IPS DF 6.9 (cell line): ENCODE data around the gene FBP2.
"Not testable (repeated sequence)": the region's sequence is repeated elsewhere in the genome, so short reads cannot be mapped to it uniquely, and the experiment has no call there.

ENCODE experiments used
- DNase-seq: peaks from one replicate; pipeline ENCODE4 v3.0.0-alpha.2; 2013; ENCODE audit warnings: low read depth, low spot score
- H3K27ac ChIP-seq: one replicate; pipeline ENCODE4 v1.5.1; 2013; ENCODE audit warnings: low read length, control low read depth
- H3K27me3 ChIP-seq: 2 replicates; pipeline ENCODE4 v1.6.1; 2013; ENCODE audit warnings: mild to moderate bottlenecking, low read length; ENCODE audit not compliant: control insufficient read depth, insufficient read depth
- H3K36me3 ChIP-seq: 2 replicates; pipeline ENCODE4 v1.6.1; 2013; ENCODE audit warnings: low read length; ENCODE audit not compliant: control insufficient read depth, insufficient read depth
- H3K4me1 ChIP-seq: 2 replicates; pipeline ENCODE4 v1.6.1; 2013; ENCODE audit warnings: low read length; ENCODE audit not compliant: control insufficient read depth, insufficient read depth
- H3K4me3 ChIP-seq: 2 replicates; pipeline ENCODE4 v1.5.1; 2013; ENCODE audit warnings: mild to moderate bottlenecking, low read length
- H3K9me3 ChIP-seq: 2 replicates; pipeline ENCODE4 v1.6.1; 2013; ENCODE audit warnings: low read length, inconsistent platforms; ENCODE audit not compliant: control insufficient read depth, insufficient read depth
- WGBS: extraction: QIAGEN DNeasy Blood & Tissue Kit; methylation state at CpG from one replicate; pipeline ENCODE4 v1.1.7; 2013; ENCODE audit warnings: mixed read lengths, missing lambda C conversion rate; ENCODE audit not compliant: insufficient read length, insufficient coverage; 5-methylcytosine and 5-hydroxymethylcytosine counted together

FBP2 gene

DNA sequence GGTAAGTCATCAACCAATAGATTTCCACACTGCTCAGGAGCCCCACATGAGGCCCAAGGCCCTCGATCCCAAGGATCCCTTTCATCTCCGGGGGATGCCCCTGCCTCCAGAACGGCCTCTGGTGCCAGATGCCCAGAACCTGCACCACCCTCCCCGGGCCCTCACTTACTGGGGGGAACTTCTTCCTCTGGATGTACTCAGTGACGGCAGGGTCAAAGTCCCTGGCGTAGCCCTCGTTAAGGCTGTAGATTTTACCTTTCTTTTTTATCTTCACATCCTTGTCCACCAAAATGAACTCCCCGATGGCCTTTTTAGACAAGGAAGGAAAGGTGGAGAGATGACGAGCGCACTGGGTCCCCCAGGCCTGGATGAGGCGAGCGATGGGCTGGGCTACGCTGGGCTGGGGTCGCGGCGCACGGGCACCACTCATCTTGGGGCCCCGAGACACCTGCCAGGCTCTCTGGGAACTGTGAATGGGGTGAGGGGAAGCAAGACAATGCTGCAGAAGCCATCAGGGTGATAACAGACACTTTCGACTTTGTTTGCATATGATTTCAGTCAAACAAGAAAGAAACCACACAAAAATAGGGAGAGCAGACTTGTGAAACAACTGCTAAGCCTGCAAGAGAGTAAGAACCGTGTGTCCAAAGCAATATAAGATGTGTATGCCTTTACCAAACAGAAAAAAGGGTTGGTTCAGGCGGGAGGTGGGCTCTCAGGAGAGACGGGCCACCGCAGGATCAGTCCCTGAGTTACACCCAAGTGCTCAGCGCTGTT lies 13.2 kb upstream of the FBP2 start:
- WGBS: no CpG with 5 or more reads among the region's 24 CpGs
- Histone ChIP-seq H3K9me3 (no peaks in the 10 kb centered on the region), H3K27me3 (no peaks in the 10 kb centered on the region), H3K36me3 (no peaks in the 10 kb centered on the region), H3K27ac (no peak overlapping the region), H3K4me1 (peaks cover 2% of the 10 kb centered on the region; the same call in 1 of the 2 replicates), H3K4me3 (no peak overlapping the region)
- no peak for DNase-seq

GRCh38 chr9:94603259-94604160 lies 9.9 kb upstream of the FBP2 start:
- Histone ChIP-seq H3K4me1 (peaks cover 2% of the 10 kb centered on the region; the same call in 1 of the 2 replicates), H3K4me3 (no peak overlapping the region), H3K27ac (no peak overlapping the region), H3K27me3 (no peaks in the 10 kb centered on the region), H3K9me3 (no peaks in the 10 kb centered on the region), H3K36me3 (no peaks in the 10 kb centered on the region)
- WGBS: no CpG with 5 or more reads among the region's 21 CpGs
- DNase-seq: peak; percentile 84

- no CpG with 5 or more reads among the region's 6 CpGs for WGBS
- no peak overlapping the region for H3K4me3 ChIP-seq
Measured at GRCh38 chr9:94602666-94603065, 9.0 kb upstream of the FBP2 start.

DNA sequence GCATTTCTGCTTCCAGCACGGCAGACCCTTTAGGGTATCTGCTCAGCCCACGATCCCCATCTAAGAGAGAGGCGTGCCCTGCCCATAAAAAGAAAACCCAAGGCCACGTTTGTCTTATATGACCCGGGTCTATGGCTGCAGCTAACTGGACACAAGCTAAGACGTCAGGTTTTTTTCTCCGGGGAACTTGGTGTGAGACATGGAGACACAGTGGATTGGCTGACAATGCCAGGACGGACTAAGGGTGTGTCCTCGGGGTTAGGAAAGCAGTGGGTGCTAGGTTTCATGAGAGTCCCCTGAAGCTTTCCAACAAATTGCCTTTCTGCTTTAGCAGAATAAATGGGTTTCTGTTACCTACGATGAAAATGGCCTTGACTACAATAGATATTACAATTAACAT lies 7.1 kb upstream of the FBP2 start:
- Histone ChIP-seq H3K27ac (no peak overlapping the region), H3K36me3 (no peaks in the 10 kb centered on the region), H3K4me1 (no peaks in the 10 kb centered on the region), H3K9me3 (no peaks in the 10 kb centered on the region), H3K27me3 (no peaks in the 10 kb centered on the region), H3K4me3 (no peak overlapping the region)
- no peak for DNase-seq
- no CpG with 5 or more reads among the region's 10 CpGs for WGBS

More at GRCh38 chr9:94602666-94603065, 9.0 kb upstream of the FBP2 start:
- Histone ChIP-seq H3K27ac (no peak overlapping the region), H3K9me3 (no peaks in the 10 kb centered on the region), H3K36me3 (no peaks in the 10 kb centered on the region), H3K27me3 (no peaks in the 10 kb centered on the region), H3K4me1 (no peaks in the 10 kb centered on the region)
- no peak for DNase-seq

DNA sequence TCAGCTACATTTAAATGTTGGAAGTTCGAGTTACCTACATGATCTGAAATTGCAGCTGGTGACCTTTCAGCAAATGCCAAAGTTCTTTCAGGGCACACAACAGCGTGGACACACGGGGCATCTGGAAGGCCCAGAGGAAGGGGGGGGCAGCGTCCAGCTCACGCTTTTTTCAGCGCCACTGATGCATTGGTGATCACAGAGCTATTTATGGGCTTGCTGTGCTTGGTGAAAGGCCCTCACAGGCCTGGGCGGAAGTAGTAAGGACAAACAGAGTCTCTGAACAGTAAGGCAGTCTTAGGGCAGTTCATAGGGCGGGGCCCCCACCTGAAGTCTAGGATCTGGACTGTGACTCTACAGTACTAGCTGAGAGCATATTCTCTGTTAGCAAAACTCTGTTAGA lies 6.6 kb upstream of the FBP2 start:
- no peaks in the 10 kb centered on the region for H3K36me3 ChIP-seq
- no peak overlapping the region for H3K4me3 ChIP-seq
- no peaks in the 10 kb centered on the region for H3K4me1 ChIP-seq
- no peak for DNase-seq
- no peaks in the 10 kb centered on the region for H3K27me3 ChIP-seq
- no peaks in the 10 kb centered on the region for H3K9me3 ChIP-seq
- WGBS: no CpG with 5 or more reads among the region's 8 CpGs
- no peak overlapping the region for H3K27ac ChIP-seq

GRCh38 chr9:94599102-94599501 lies 5.5 kb upstream of the FBP2 start:
- WGBS: no CpG with 5 or more reads among the region's 7 CpGs

GRCh38 chr9:94592683-94593082 lies 941 bp downstream of the FBP2 start:
- not testable (repeated sequence) for H3K36me3 ChIP-seq, H3K9me3 ChIP-seq, H3K4me1 ChIP-seq, H3K27me3 ChIP-seq, H3K4me3 ChIP-seq, DNase-seq, H3K27ac ChIP-seq
- no CpG with 5 or more reads among the region's 7 CpGs for WGBS

More at GRCh38 chr9:94599102-94599501, 5.5 kb upstream of the FBP2 start:
- Histone ChIP-seq H3K4me3 (no peak overlapping the region), H3K36me3 (no peaks in the 10 kb centered on the region), H3K27ac (no peak overlapping the region), H3K4me1 (no peaks in the 10 kb centered on the region), H3K27me3 (no peaks in the 10 kb centered on the region), H3K9me3 (no peaks in the 10 kb centered on the region)
- no peak for DNase-seq

DNA sequence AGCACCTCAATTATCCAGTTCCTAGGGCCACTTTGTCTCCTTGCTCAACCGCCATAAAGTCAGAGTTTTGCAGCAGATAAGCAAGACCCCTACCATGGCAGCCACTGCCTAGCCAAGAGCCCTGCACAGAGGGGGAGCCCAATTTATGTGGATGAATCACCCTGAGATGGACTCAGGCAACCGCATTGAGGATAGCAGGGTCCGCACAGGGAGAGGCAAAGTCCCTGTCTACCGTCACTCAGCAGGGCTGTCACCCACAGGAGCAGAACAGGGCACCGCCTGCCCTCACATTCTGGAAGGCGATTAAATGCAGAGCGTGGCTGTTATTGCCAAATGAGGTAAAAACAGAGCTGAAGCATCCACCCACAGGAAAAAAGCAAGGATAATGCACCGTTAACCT lies 1.7 kb downstream of the FBP2 start:
- no peak overlapping the region; the same call in 1 of the 2 replicates for H3K4me3 ChIP-seq
- H3K27ac ChIP-seq: no peak overlapping the region
- no peaks in the 10 kb centered on the region for H3K9me3 ChIP-seq
- no peaks in the 10 kb centered on the region for H3K36me3 ChIP-seq
- DNase-seq: no peak
- H3K4me1 ChIP-seq: no peaks in the 10 kb centered on the region
- WGBS: no CpG with 5 or more reads among the region's 8 CpGs
- H3K27me3 ChIP-seq: no peaks in the 10 kb centered on the region

DNA sequence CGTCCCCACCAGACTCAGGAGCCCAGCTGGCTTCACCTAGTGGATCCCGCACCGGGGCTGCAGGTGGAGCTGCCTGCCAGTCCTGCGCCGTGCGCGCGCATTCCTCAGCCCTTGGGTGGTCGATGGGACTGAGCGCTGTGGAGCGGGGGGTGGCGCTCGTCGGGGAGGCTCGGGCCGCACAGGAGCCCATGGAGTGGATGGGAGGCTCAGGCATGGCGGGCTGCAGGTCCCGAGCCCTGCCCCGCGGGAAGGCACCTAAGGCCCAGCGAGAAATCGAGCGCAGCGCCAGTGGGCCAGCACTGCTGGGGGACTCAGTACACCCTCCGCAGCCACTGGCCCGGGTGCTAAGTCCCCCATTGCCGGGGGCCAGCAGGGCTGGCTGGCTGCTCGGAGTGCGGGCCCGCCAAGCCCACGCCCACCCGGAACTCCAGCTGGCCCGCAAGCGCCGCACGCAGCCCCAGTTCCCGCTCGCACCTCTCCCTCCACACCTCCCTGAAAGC lies 2.5 kb downstream of the FBP2 start:
- no CpG with 5 or more reads among the region's 38 CpGs for WGBS
- not testable (repeated sequence) for H3K4me3 ChIP-seq

GRCh38 chr9:94588681-94589080 lies 4.9 kb downstream of the FBP2 start:
- Histone ChIP-seq H3K4me3 (no peak overlapping the region), H3K27ac (no peak overlapping the region), H3K4me1 (no peaks in the 10 kb centered on the region), H3K36me3 (no peaks in the 10 kb centered on the region), H3K27me3 (no peaks in the 10 kb centered on the region), H3K9me3 (no peaks in the 10 kb centered on the region)
- WGBS: no CpG with 5 or more reads among the region's 9 CpGs
- DNase-seq: no peak

More for the DNA sequence above, 2.5 kb downstream of the FBP2 start:
- not testable (repeated sequence) for DNase-seq, H3K9me3 ChIP-seq, H3K27ac ChIP-seq, H3K36me3 ChIP-seq, H3K27me3 ChIP-seq, H3K4me1 ChIP-seq
